Thoracic aorta (tissue), 2 donors: ENCODE measurements around the gene LCN2. TPM values are rescaled to one million over a fixed set of nuclear protein-coding genes. Genes with fewer than 3 reads are reported as not detected.

Experiments
- ATAC-seq: fragments of 150-250 bp; one replicate; pipeline ENCODE4 v1.8.0; 2017; ENCODE audit warnings: low read depth; ENCODE audit not compliant: insufficient number of reproducible peaks, low FRiP score
- DNase-seq: peaks from one replicate; pipeline ENCODE4 v3.0.0-alpha.2; 2020; ENCODE audit warnings: low spot score
- H3K27ac ChIP-seq, 2 donors: fragments of 200-600 bp; sonication (generic); 1 replicate in 1 of 2; 2 replicates in 1 of 2; pipeline ENCODE4 v1.5.1; 2016; ENCODE audit warnings: mild to moderate bottlenecking in 2 of 2, moderate library complexity in 2 of 2
- H3K27me3 ChIP-seq: fragments of 200-600 bp; sonication (generic); replicated peaks from 2 replicates; pipeline ENCODE4 v1.6.0; 2016; ENCODE audit warnings: mild to moderate bottlenecking; ENCODE audit not compliant: insufficient read depth
- H3K36me3 ChIP-seq: fragments of 200-600 bp; sonication (generic); one replicate; pipeline ENCODE4 v1.5.1; 2016
- H3K4me1 ChIP-seq, 2 donors: fragments of 200-600 bp; sonication (generic); 1 replicate in 1 of 2; 2 replicates in 1 of 2; pipeline versions ENCODE4 v1.5.1 to v1.6.0; 2016; ENCODE audit warnings: low read depth in 2 of 2, mild to moderate bottlenecking in 1 of 2; ENCODE audit not compliant: control insufficient read depth in 1 of 2
- H3K4me3 ChIP-seq: fragments of 200-600 bp; sonication (generic); 2 replicates; pipeline ENCODE4 v1.5.1; 2016; ENCODE audit warnings: mild to moderate bottlenecking
- H3K9me3 ChIP-seq: fragments of 200-600 bp; sonication (generic); 2 replicates; pipeline ENCODE4 v1.5.1; 2016
- total RNA-seq, 2 donors: library from RNA; depleted of rRNA; stranded (reverse); fragments of >200 nt; gene quantifications; one replicate each; pipeline versions ENCODE4 v1.1.0 to v1.2.3, GENCODE V29; 2016
- TF ChIP-seq, protein P1 (sequence below): fragments of 200-600 bp; sonication (generic); IDR thresholded peaks from one replicate; pipeline ENCODE4 v1.5.1; 2019; ENCODE audit warnings: antibody characterized with exemption

LCN2 gene
- total RNA-seq, 2 donors from 2014 or later = not detected

DNA sequence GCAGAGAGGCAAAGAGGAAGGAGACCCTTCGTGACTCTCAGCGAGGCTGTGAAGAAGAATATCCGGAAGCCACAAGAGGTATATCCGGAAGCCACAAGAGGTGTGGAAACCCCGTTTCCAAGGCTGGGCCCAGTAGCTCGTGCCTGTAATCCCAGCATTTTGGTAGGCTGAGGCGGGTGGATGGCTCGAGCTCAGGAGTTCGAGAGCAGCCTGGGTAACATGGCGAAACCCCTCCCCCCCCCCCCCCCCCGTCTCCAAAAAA is 10.2 kb downstream of the LCN2 start:
- ATAC-seq (no peak), DNase-seq (no peak)
- Histone ChIP-seq H3K27me3 (no peaks in the 10 kb centered on the region), H3K4me3 (peak overlapping the region; percentile 98), H3K36me3 (peaks cover 11% of the 10 kb centered on the region), H3K27ac (peak overlapping the region; percentile 18 to 50), H3K9me3 (no peaks in the 10 kb centered on the region), H3K4me1 (peaks cover 12 to 25% of the 10 kb centered on the region in 2 donors)
- TF ChIP-seq, protein P1, sequence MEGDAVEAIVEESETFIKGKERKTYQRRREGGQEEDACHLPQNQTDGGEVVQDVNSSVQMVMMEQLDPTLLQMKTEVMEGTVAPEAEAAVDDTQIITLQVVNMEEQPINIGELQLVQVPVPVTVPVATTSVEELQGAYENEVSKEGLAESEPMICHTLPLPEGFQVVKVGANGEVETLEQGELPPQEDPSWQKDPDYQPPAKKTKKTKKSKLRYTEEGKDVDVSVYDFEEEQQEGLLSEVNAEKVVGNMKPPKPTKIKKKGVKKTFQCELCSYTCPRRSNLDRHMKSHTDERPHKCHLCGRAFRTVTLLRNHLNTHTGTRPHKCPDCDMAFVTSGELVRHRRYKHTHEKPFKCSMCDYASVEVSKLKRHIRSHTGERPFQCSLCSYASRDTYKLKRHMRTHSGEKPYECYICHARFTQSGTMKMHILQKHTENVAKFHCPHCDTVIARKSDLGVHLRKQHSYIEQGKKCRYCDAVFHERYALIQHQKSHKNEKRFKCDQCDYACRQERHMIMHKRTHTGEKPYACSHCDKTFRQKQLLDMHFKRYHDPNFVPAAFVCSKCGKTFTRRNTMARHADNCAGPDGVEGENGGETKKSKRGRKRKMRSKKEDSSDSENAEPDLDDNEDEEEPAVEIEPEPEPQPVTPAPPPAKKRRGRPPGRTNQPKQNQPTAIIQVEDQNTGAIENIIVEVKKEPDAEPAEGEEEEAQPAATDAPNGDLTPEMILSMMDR = no peak

DNA sequence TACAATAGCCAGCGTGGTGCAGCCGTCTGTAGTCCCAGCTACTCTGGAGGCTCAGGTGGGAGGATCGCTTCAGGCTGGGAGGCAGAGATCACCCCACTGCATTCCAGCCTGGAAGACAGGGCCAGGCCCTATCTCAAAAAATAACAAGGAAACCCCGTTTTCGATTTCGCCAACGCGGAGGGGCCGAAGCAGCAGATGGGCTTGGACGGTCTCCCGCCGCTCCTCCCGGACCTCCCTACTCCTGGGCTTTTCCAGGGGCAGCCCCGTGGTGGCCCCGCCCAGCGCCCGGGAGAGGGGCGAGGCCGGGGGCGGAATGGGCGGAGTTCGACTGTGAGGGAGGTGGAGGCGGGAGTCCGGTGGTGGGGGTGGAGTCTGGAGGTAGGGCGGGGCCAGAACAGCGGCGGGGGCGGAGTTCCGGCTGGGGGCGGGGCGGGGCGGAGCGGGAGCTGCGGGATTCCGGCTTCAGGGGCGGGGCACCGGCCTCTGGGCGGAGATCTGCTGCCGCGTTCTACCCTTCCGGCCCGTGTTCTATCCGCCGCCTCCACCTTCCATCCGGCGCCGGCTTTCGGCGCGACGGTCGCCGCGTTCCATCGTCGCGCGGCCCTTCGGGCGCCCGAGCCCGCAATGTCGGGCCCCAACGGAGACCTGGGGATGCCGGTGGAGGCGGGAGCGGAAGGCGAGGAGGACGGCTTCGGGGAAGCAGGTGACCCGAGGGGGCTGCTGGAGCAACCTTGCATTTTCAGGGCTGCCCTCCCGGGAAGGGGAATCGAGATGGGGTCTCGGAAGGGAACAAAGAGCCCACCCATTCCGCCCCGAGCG is 10.7 kb downstream of the LCN2 start, which contains the start of gene BBLN:
Gene BBLN (plus strand): TSS at position 482 of the 819 bp plus-strand sequence. CDS start 143 bp downstream, at position 625.
- TF ChIP-seq, protein P1 = no peak
- DNase-seq (peak; percentile 80), ATAC-seq (peak; percentile 66)
- H3K4me1 ChIP-seq = peaks cover 12 to 25% of the 10 kb centered on the region in 2 donors
- H3K36me3 ChIP-seq = peaks cover 13% of the 10 kb centered on the region
- no peaks in the 10 kb centered on the region for H3K27me3 ChIP-seq
- H3K27ac ChIP-seq = peak within 1 kb of the TSS; percentile 68 to 79
- peak within 1 kb of the TSS; percentile 98 for H3K4me3 ChIP-seq
- H3K9me3 ChIP-seq = no peaks in the 10 kb centered on the region

DNA sequence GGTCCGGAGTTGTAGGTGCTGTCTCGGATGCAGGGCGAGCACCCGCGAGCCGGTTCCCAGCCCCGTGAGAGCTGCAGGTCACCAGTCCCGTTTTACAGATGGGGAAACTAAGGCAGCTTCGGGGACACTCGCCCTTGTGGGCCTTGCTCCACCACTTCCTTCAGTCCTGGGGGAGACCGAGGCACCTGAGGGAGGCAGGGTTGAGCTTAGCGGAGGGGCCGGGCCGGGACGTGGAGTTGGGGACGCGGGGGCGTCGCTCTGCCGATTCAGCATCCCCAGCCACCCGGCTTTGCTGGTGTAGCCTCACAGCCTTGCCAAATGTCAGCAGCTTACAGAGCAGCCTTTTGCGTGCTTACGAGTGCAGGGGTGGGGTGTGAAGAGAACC is 11.3 kb downstream of the LCN2 start:
- Histone ChIP-seq H3K4me3 (peak overlapping the region; percentile 98), H3K9me3 (no peaks in the 10 kb centered on the region), H3K27me3 (no peaks in the 10 kb centered on the region), H3K27ac (peak overlapping the region; percentile 68 to 79), H3K4me1 (peaks cover 12 to 25% of the 10 kb centered on the region in 2 donors), H3K36me3 (peaks cover 14% of the 10 kb centered on the region)
- TF ChIP-seq, protein P1 = no peak
- ATAC-seq = no peak
- no peak for DNase-seq

DNA sequence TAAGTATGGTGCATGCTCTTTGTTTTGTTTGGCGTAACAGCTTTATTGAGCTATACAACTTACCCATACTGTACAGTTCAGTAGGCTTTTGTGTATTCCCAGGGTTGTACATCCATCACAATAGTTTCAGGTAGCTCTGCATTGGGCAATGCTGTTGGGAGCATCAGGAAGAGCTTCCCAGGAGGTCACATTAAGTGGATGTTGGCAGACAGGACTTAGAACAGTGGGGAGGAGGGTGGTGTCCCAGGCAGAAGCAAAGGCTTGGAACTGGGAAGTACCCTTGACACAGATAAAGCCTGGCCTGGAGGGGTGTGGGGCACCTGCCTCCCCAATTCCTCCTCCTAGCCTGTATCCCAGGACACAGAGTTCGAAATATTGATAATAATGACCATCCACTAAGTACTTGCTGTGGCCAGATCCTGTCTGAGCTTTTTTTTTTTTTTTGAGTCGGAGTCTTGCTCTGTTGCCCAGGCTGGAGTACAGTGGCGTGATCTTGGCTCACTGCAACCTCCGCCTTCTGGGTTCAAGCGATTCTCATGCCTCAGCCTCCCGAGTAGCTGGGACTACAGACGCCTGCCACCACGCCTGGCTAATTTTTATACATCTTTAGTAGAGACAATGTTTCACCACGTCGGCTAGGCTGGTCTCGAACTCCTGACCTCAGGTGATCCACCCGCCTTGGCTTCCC is 12.1 kb downstream of the LCN2 start:
- Histone ChIP-seq H3K4me3 (peak overlapping the region; percentile 98), H3K4me1 (peaks cover 12 to 25% of the 10 kb centered on the region in 2 donors), H3K27me3 (no peaks in the 10 kb centered on the region), H3K36me3 (peaks cover 19% of the 10 kb centered on the region), H3K9me3 (no peaks in the 10 kb centered on the region), H3K27ac (no peak overlapping the region)
- DNase-seq = no peak
- TF ChIP-seq, protein P1 = no peak
- no peak for ATAC-seq
